Adipose tissue (tissue), 3 donors: ENCODE data around the gene GLRA3. TPM values are rescaled to one million over a fixed set of nuclear protein-coding genes. Genes with fewer than 3 reads are reported as not detected.
"Not testable (repeated sequence)": the region's sequence is repeated elsewhere in the genome, so short reads cannot be mapped to it uniquely, and the experiment has no call there.

Source experiments
- H3K27ac ChIP-seq: one replicate; pipeline ENCODE4 v1.5.1; 2013; ENCODE audit warnings: low read depth, low read length
- WGBS, 3 donors: extraction: QIAGEN DNeasy Blood & Tissue Kit; methylation state at CpG; one replicate each; pipeline ENCODE4 v1.1.7; 2013; 5-methylcytosine and 5-hydroxymethylcytosine counted together
- polyA plus RNA-seq, 3 donors: library from polyadenylated mRNA; stranded (reverse); fragments of 200-250 nt; gene quantifications; one replicate each; pipeline ENCODE4 v1.2.3, GENCODE V29; 2013
- donor health status: healthy with polysubstance abuse.
- donor health status: Bipolar disorder and iron deficiency.
- donor health status: healthy.

Gene GLRA3
- under 1 TPM in 1 of 3 donors, not detected in 2; 0.03 TPM for polyA plus RNA-seq

GRCh38 chr4:174828845-174829701 is at the start of gene GLRA3:
Gene GLRA3 (minus strand): TSS chr4:174829247. CDS start chr4:174828811, 436 bp downstream.
- no peak within 1 kb of the TSS for H3K27ac ChIP-seq
- WGBS, 3 donors, result 1 to 4% (median 2%) methylated on average over 40 of the region's 40 CpGs

GRCh38 chr4:174874898-174875297 is 45.9 kb upstream of the GLRA3 start:
- no peak overlapping the region for H3K27ac ChIP-seq
- WGBS, 3 donors, result 63 to 84% (median 69%) methylated on average over 1 of the region's 1 CpG

- no peak overlapping the region for H3K27ac ChIP-seq
- WGBS, 3 donors, result 52 to 75% (median 59%) methylated on average over 1 of the region's 1 CpG
These were observed 44.9 kb upstream of the GLRA3 start for GRCh38 chr4:174873931-174874330.

- 46 to 85% (median 64%) methylated on average over 3 of the region's 4 CpGs for WGBS, 3 donors
- not testable (repeated sequence) for H3K27ac ChIP-seq
These were observed 44.1 kb upstream of the GLRA3 start for GRCh38 chr4:174873146-174873545.

GRCh38 chr4:174871407-174871806 is 42.4 kb upstream of the GLRA3 start:
- no peak overlapping the region for H3K27ac ChIP-seq

GRCh38 chr4:174870311-174870710 is 41.3 kb upstream of the GLRA3 start:
- no peak overlapping the region for H3K27ac ChIP-seq
- 5 to 47% (median 30%) methylated on average over 2 of the region's 2 CpGs for WGBS, 3 donors

GRCh38 chr4:174869339-174869738 is 40.3 kb upstream of the GLRA3 start:
- H3K27ac ChIP-seq, result no peak overlapping the region
- 58 to 79% (median 74%) methylated on average over 3 of the region's 3 CpGs for WGBS, 3 donors

- WGBS, 3 donors, result 79 to 84% (median 81%) methylated on average over 3 of the region's 3 CpGs
- no peak overlapping the region for H3K27ac ChIP-seq
These were observed 38.9 kb upstream of the GLRA3 start for GRCh38 chr4:174867903-174868302.

GRCh38 chr4:174865418-174865985 is 36.5 kb upstream of the GLRA3 start:
- H3K27ac ChIP-seq, result no peak overlapping the region
- 54 to 74% (median 61%) methylated on average over 1 of the region's 1 CpG for WGBS, 3 donors

GRCh38 chr4:174864031-174864430 is 35.0 kb upstream of the GLRA3 start:
- 73 to 89% (median 79%) methylated on average over 2 of the region's 2 CpGs for WGBS, 3 donors
- H3K27ac ChIP-seq, result no peak overlapping the region

GRCh38 chr4:174860588-174860987 is 31.5 kb upstream of the GLRA3 start:
- WGBS, 3 donors, result 39 to 86% (median 84%) methylated on average over 1 of the region's 1 CpG
- H3K27ac ChIP-seq, result no peak overlapping the region

GRCh38 chr4:174859904-174860303 is 30.9 kb upstream of the GLRA3 start:
- 28 to 70% (median 42%) methylated on average over 2 of the region's 2 CpGs for WGBS, 3 donors
- H3K27ac ChIP-seq, result no peak overlapping the region

GRCh38 chr4:174856926-174857800 is 28.1 kb upstream of the GLRA3 start:
- WGBS, 3 donors, result 55 to 57% (median 56%) methylated on average over 3 of the region's 3 CpGs
- no peak overlapping the region for H3K27ac ChIP-seq

- WGBS, 3 donors, result 48 to 62% (median 50%) methylated on average over 4 of the region's 4 CpGs
- H3K27ac ChIP-seq, result no peak overlapping the region
These were observed 26.0 kb upstream of the GLRA3 start for GRCh38 chr4:174855050-174855449.

- WGBS, 3 donors, result 64 to 72% (median 64%) methylated on average over 3 of the region's 3 CpGs
- no peak overlapping the region for H3K27ac ChIP-seq
These were observed 24.6 kb upstream of the GLRA3 start for GRCh38 chr4:174853629-174854028.

- no peak overlapping the region for H3K27ac ChIP-seq
- WGBS, 3 donors, result 80 to 87% (median 86%) methylated on average over 2 of the region's 2 CpGs
These were observed 19.5 kb upstream of the GLRA3 start for GRCh38 chr4:174848596-174848995.

GRCh38 chr4:174847801-174848427 is 18.9 kb upstream of the GLRA3 start:
- no peak overlapping the region for H3K27ac ChIP-seq
- WGBS, 3 donors, result 42 to 68% (median 62%) methylated on average over 2 of the region's 2 CpGs

- no peak overlapping the region for H3K27ac ChIP-seq
These were observed 6.5 kb upstream of the GLRA3 start for GRCh38 chr4:174835536-174835935.

GRCh38 chr4:174834477-174834876 is 5.4 kb upstream of the GLRA3 start:
- H3K27ac ChIP-seq, result no peak overlapping the region
- 79 to 88% (median 80%) methylated on average over 2 of the region's 2 CpGs for WGBS, 3 donors
